ENCODE results near the gene EML6. TPM values are rescaled to one million over a fixed set of nuclear protein-coding genes. Genes with fewer than 3 reads are reported as not detected.

EML6 gene
- total and polyA plus RNA-seq, 2 of the 13 experiments (the other 11 are each of a cell fraction or from before 2014, with no cell fraction given): 17.2 to 32.4 TPM

DNA sequence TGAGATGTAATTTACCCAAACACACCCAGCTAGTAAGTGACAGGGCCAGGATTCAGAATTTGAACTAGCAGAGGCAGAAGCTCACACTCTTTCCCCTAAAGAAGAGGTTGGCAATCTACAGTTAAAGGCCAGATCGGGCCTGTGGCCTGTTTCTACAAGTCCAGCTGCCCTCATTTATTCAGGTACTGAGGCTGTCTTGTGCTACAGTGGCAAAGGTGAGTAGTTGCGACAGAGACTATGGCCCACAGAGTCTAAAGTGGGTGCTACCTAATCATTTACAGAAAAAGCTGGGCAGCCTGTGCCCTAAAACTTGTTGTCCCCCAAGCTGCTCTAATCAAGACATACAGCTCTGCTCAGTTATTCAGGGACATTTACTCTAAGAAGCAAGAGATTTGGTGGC is 240.0 kb downstream of the EML6 start:
- no peak overlapping the region for H2AFZ ChIP-seq (ENCODE audit: low read length)
- FAIRE-seq (no peak), DNase-seq (ENCODE audit: low spot score) (no peak), ATAC-seq (peak; percentile 20)
- no peak overlapping the region for H3K4me2 ChIP-seq (ENCODE audit: low read depth, low read length)
- no peak for TF ChIP-seq MEIS2 (CRISPR knock-in tag; IDR thresholded peaks at IDR 0.05)
- no peak for TF ChIP-seq NCOA5 (CRISPR knock-in tag; IDR thresholded peaks at IDR 0.05)
- peak; percentile 57; the same call in 1 of the 2 replicates for TF ChIP-seq CEBPB (IDR thresholded peaks at IDR 0.05; ENCODE audit: borderline replicate concordance, low read depth, low read length)
- TF ChIP-seq ZNF782 (CRISPR knock-in tag; IDR thresholded peaks at IDR 0.05; ENCODE audit: borderline replicate concordance): 0 out of 2 replicates have a peak, but pooled peaks have one; percentile 34
- TF ChIP-seq RFX3 (CRISPR knock-in tag; IDR thresholded peaks at IDR 0.05): no peak
- TF ChIP-seq, protein P1, sequence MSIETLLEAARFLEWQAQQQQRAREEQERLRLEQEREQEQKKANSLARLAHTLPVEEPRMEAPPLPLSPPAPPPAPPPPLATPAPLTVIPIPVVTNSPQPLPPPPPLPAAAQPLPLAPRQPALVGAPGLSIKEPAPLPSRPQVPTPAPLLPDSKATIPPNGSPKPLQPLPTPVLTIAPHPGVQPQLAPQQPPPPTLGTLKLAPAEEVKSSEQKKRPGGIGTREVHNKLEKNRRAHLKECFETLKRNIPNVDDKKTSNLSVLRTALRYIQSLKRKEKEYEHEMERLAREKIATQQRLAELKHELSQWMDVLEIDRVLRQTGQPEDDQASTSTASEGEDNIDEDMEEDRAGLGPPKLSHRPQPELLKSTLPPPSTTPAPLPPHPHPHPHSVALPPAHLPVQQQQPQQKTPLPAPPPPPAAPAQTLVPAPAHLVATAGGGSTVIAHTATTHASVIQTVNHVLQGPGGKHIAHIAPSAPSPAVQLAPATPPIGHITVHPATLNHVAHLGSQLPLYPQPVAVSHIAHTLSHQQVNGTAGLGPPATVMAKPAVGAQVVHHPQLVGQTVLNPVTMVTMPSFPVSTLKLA (IDR thresholded peaks at IDR 0.05): no peak
- TF ChIP-seq CEBPG (CRISPR knock-in tag; IDR thresholded peaks at IDR 0.05): 0 out of 2 replicates have a peak, but pooled peaks have one; percentile 20
- no peak for TF ChIP-seq DNMT1 (CRISPR knock-in tag; IDR thresholded peaks at IDR 0.05)
- no peak for TF ChIP-seq HNRNPK (IDR thresholded peaks at IDR 0.05; ENCODE audit: low read depth, low read length, poor library complexity, severe bottlenecking)
- no peak for TF ChIP-seq NFE2L1 (CRISPR knock-in tag; IDR thresholded peaks at IDR 0.05; ENCODE audit: borderline replicate concordance)
- 0 out of 2 replicates have a peak, but pooled peaks cover 5% of the 10 kb centered on the region for H3K4me1 ChIP-seq (ENCODE audit: insufficient read depth, low read length)
- H3K9ac ChIP-seq (ENCODE audit: insufficient read depth, low read depth, low read length): no peak overlapping the region
- H3K27me3 ChIP-seq (ENCODE audit: control insufficient read depth in 1 of 2, insufficient read depth in 2 of 2, low read length in 2 of 2): no peaks in the 10 kb centered on the region
- no peaks in the 10 kb centered on the region for H4K20me1 ChIP-seq (ENCODE audit: insufficient read depth, low read length)
- H3K4me3 ChIP-seq (replicated peaks in 1 of 3; ENCODE audit: insufficient read depth in 1 of 3, low read depth in 2 of 3, low read length in 3 of 3): no peak overlapping the region
- H3K36me3 ChIP-seq (replicated peaks in 1 of 2; ENCODE audit: control insufficient read depth in 1 of 2, insufficient read depth in 2 of 2, low read length in 2 of 2): no peaks in the 10 kb centered on the region; a peak in 1 of 5 replicates
- 78% methylated on average over 2 of the region's 2 CpGs for WGBS (ENCODE audit: low lambda C conversion rate)
- ChIA-PET CTCF (ENCODE audit: low intra/inter-chr PET ratio, low total read pairs) (no interaction called here), POLR2A (no interaction called here)
- BruUV-seq (replicated peaks): no TSS peak
- in situ Hi-C loops (cut with HindIII; ENCODE audit: extremely low pct_ligation_motif_present, low pct_unique_long_range_greater_than_20kb) (no loop called here), intact Hi-C loops (cut with micrococcal nuclease; ENCODE audit: unreplicated experiment) (no loop called here)
- H3K79me2 ChIP-seq (ENCODE audit: insufficient read depth, low read length): no peaks in the 10 kb centered on the region
- H3K27ac ChIP-seq (ENCODE audit: extremely low read length, insufficient read depth, low read length): no peak overlapping the region
- H3K9me3 ChIP-seq (ENCODE audit: low read length): no peaks in the 10 kb centered on the region
